Measurements from ENCODE around the gene CLDN16.

Gene CLDN16

GRCh38 chr3:190384309-190384756, 3.6 kb upstream of the CLDN16 start:
- Histone ChIP-seq H3K4me3 (ENCODE audit: low read depth, low read length, poor library complexity, severe bottlenecking) (no peak overlapping the region), H4K20me1 (ENCODE audit: insufficient read depth, low read length) (no peaks in the 10 kb centered on the region), H3K9me2 (ENCODE audit: low read depth, low read length) (no peaks in the 10 kb centered on the region), H2AFZ (ENCODE audit: low read length) (no peak overlapping the region), H3K4me1 (ENCODE audit: insufficient read depth, low read length, severe bottlenecking) (no peaks in the 10 kb centered on the region), H3K9ac (ENCODE audit: low read length) (no peak overlapping the region), H3K27ac (ENCODE audit: low read depth, low read length, poor library complexity, severe bottlenecking) (no peak overlapping the region), H3K36me3 (ENCODE audit: insufficient read depth, low read length) (no peaks in the 10 kb centered on the region), H3K9me3 (ENCODE audit: low read length) (no peaks in the 10 kb centered on the region), H3K79me2 (ENCODE audit: insufficient read depth, low read length) (no peaks in the 10 kb centered on the region), H3K27me3 (ENCODE audit: insufficient read depth, low read length) (no peaks in the 10 kb centered on the region), H3K4me2 (ENCODE audit: low read length) (no peak overlapping the region), H3F3A (ENCODE audit: insufficient read depth, low read length) (no peaks in the 10 kb centered on the region)
- TF ChIP-seq CTCF (IDR thresholded peaks at IDR 0.05; ENCODE audit: low read length) (peak; percentile 62), EZH2 (IDR thresholded peaks at IDR 0.05; ENCODE audit: borderline replicate concordance, low read length) (no peak)

GRCh38 chr3:190385731-190386688, 2.0 kb upstream of the CLDN16 start:
- Histone ChIP-seq H3K4me2 (ENCODE audit: low read length) (no peak overlapping the region), H3K9me3 (ENCODE audit: low read length) (no peaks in the 10 kb centered on the region), H3K9ac (ENCODE audit: low read length) (no peak overlapping the region), H3F3A (ENCODE audit: insufficient read depth, low read length) (no peaks in the 10 kb centered on the region), H3K79me2 (ENCODE audit: insufficient read depth, low read length) (no peaks in the 10 kb centered on the region), H3K36me3 (ENCODE audit: insufficient read depth, low read length) (no peaks in the 10 kb centered on the region), H3K9me2 (ENCODE audit: low read depth, low read length) (no peaks in the 10 kb centered on the region), H3K4me1 (ENCODE audit: insufficient read depth, low read length, severe bottlenecking) (no peaks in the 10 kb centered on the region), H3K27me3 (ENCODE audit: insufficient read depth, low read length) (no peaks in the 10 kb centered on the region), H4K20me1 (ENCODE audit: insufficient read depth, low read length) (no peaks in the 10 kb centered on the region), H2AFZ (ENCODE audit: low read length) (no peak overlapping the region), H3K4me3 (ENCODE audit: low read depth, low read length, poor library complexity, severe bottlenecking) (no peak overlapping the region), H3K27ac (ENCODE audit: low read depth, low read length, poor library complexity, severe bottlenecking) (no peak overlapping the region)
- TF ChIP-seq CTCF (IDR thresholded peaks at IDR 0.05; ENCODE audit: low read length) (no peak), EZH2 (IDR thresholded peaks at IDR 0.05; ENCODE audit: borderline replicate concordance, low read length) (no peak)

- Histone ChIP-seq H3K9me3 (ENCODE audit: low read length) (no peaks in the 10 kb centered on the region), H3K27me3 (ENCODE audit: insufficient read depth, low read length) (no peaks in the 10 kb centered on the region), H3K4me2 (ENCODE audit: low read length) (no peak overlapping the region), H3K79me2 (ENCODE audit: insufficient read depth, low read length) (no peaks in the 10 kb centered on the region), H3K36me3 (ENCODE audit: insufficient read depth, low read length) (no peaks in the 10 kb centered on the region), H3K4me3 (ENCODE audit: low read depth, low read length, poor library complexity, severe bottlenecking) (no peak overlapping the region), H2AFZ (ENCODE audit: low read length) (no peak overlapping the region), H3K9me2 (ENCODE audit: low read depth, low read length) (no peaks in the 10 kb centered on the region), H4K20me1 (ENCODE audit: insufficient read depth, low read length) (no peaks in the 10 kb centered on the region), H3K9ac (ENCODE audit: low read length) (no peak overlapping the region), H3F3A (ENCODE audit: insufficient read depth, low read length) (no peaks in the 10 kb centered on the region), H3K27ac (ENCODE audit: low read depth, low read length, poor library complexity, severe bottlenecking) (no peak overlapping the region), H3K4me1 (ENCODE audit: insufficient read depth, low read length, severe bottlenecking) (no peaks in the 10 kb centered on the region)
- TF ChIP-seq EZH2 (IDR thresholded peaks at IDR 0.05; ENCODE audit: borderline replicate concordance, low read length) (no peak), CTCF (IDR thresholded peaks at IDR 0.05; ENCODE audit: low read length) (no peak)
Measured at GRCh38 chr3:190388703-190389102, 740 bp downstream of the CLDN16 start.
